GM10266 (cell line): ENCODE data around the gene ZNF683.
"Not testable (repeated sequence)": the region's sequence is repeated elsewhere in the genome, so short reads cannot be mapped to it uniquely, and the experiment has no call there.

Source experiments
- DNase-seq: peaks from one replicate; pipeline ENCODE4 v3.0.0; 2012; ENCODE audit errors: extremely low spot score
- TF ChIP-seq, protein P1 (sequence below): IDR thresholded peaks from 2 replicates; pipeline ENCODE4 v1.5.1; 2012; ENCODE audit warnings: mild to moderate bottlenecking, low read depth; ENCODE audit not compliant: control insufficient read depth, insufficient read depth; ENCODE audit errors: missing control alignments

The ZNF683 gene

DNA sequence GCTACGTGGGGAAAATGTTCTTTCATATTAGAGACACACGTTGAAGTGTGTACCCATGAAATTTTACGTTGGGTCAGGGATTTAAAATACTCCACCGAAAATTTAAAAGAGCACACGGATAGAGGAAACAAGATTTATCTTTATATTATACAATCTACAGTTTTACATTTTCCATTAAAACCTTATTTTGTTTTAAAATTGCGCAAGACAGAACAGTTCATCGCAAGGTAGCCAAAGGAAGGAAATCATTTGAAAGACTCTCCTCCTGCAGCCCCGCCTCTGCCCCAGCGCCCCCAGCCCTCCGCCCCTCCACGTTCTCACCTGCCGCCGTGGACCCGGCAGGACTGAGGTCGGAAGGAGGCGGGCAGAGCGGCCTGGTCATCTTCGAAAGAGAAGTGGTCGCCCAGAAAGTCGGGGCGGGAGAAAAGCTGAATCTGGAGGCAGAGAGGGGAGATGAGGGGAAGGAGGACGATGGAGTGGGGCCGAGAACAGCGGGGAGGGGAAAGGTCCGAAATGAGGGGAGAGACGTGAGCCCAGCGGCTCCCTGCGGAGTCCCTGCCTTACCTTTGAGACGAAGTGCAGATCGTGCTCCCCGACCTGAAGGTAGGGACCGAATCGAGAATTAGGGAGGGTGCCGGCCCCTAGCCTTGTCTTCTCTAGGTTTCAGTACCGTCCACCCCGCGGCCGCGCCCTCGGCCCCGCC is 36.6 kb downstream of the ZNF683 start:
- TF ChIP-seq, protein P1, sequence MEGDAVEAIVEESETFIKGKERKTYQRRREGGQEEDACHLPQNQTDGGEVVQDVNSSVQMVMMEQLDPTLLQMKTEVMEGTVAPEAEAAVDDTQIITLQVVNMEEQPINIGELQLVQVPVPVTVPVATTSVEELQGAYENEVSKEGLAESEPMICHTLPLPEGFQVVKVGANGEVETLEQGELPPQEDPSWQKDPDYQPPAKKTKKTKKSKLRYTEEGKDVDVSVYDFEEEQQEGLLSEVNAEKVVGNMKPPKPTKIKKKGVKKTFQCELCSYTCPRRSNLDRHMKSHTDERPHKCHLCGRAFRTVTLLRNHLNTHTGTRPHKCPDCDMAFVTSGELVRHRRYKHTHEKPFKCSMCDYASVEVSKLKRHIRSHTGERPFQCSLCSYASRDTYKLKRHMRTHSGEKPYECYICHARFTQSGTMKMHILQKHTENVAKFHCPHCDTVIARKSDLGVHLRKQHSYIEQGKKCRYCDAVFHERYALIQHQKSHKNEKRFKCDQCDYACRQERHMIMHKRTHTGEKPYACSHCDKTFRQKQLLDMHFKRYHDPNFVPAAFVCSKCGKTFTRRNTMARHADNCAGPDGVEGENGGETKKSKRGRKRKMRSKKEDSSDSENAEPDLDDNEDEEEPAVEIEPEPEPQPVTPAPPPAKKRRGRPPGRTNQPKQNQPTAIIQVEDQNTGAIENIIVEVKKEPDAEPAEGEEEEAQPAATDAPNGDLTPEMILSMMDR: no peak
- DNase-seq: no peak

DNA sequence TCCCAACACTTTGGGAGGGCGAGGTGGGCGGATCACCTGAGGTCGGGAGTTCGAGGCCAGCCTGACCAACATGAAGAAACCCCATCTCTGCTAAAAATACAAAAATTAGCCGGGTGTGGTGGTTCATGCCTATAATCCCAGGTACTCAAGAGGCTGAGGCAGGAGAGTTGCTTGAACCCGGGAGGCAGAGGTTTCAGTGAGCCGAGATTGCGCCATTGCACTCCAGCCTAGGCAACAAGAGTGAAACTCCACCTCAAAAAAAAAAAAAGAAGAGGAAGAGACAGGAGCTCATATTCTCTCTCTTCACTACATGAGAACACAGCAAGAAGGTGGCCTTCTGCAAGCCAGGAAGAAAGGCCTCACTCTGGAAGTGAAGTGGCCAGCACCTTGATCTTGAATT is 39.2 kb downstream of the ZNF683 start:
- DNase-seq: not testable (repeated sequence)

DNA sequence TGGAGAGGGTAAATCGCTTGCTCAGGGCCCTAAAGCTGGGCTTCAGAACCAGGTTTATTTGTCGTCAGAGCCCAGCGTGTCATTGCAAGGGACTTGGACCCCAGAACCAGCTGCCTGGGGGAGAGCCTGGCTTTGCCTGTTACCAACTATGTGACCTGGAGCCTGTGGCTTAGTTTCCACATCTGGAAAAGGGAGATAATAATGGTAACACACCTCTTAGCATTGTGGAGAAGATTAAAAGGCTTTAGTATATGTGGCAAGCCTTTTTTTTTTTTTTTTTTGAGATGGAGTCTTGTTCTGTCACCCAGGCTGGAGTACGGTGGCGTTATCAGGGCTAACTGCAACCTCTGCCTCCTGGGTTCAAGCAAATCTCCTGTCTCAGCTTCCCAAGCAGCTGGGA is 42.3 kb downstream of the ZNF683 start:
- TF ChIP-seq, protein P1: no peak
- DNase-seq: no peak

DNA sequence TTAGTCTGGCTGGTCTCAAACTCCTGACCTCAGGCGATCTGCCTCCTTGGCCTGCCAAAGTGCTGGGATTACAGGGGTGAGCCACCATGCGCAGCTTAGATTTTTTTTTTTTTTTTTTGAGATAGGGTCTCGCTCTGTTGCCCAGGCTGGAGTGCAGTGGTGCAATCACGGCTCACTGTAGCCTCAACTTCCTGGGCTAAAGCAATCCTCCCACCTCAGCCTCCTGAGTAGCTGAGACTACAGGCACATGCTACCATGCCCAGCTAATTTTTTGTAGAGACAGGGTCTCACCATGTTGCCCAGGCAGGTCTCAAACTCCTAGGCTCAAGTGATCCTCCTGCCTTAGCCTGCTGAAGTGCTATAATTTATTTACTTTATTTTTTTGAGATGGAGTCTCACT is 43.2 kb downstream of the ZNF683 start:
- not testable (repeated sequence) for DNase-seq

DNA sequence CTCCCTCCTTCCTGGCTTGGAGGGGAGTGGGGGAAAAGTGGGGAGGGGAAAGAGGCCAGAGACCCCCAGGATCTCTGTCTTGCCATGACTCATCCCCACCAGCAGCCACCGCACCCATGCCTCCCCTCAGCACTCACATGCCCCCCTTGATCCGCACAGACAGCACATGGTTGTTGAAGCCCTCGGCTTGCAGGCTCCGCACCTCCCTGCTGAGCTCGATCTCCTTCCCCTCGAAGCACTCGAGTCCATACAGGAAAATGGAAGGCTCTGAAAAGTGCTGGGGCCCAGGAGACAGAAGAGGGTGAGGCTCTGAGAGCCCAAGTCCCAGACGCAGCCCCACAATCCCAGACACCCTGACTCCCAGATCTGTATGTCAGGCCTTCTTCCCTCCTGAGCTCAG is 44.0 kb downstream of the ZNF683 start:
- no peak for DNase-seq
- TF ChIP-seq, protein P1: no peak

DNA sequence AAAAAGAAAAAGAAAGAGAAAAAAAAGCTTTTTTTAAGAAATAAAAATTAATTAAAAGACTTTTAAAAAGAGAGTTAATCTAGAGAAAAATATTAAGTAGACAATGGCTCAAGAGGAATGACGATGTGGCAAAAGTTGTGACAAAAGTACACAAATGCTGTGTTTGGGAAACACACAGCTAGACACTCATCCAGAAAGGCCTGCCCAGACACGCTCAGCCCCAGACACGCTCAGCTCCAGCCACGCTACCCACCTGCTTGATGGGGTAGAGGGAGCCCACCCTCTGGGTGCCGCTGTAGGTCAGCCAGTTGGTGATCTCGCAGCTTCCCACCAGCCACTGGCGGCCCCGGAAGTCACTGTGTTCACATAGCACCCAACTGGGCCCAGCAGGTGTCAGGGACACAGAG is 44.6 kb downstream of the ZNF683 start:
- TF ChIP-seq, protein P1: no peak
- no peak for DNase-seq

DNA sequence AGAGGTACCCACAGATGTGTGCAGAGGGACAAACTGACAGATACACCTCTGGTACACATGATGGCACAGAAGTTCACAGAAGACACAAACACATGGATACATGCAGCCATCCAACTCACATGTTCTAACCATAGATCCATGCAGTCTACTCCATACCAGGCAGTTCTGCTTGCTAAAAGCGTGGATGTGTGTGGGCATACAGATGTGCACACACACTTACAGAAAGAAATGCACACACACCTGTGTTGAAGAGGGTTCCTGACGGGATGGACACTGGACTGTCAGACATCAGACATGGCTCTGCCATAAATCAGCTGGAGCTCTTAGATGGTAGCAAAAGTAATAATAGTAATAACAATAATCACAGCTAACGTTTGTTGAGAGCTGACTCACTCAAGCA is 48.0 kb downstream of the ZNF683 start:
- no peak for DNase-seq
- TF ChIP-seq, protein P1: no peak

DNA sequence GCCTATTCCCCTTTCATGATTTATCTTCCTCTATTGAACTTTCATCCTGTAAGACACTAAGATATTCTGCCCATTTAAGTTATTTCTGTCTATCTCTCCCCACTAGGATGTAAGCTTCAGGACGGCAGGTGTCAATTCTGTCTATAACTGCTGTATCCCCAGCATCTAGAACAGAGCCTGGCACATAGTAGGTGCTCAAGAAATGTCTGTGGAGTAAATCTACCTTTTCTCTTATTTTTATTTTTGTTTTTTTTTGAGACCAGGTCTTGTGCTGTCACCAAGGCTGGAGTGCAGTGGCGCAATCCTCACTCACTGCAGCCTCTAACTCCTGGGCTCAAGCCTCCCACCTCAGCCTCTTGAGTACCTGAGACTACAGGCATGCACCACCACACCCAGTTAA is 49.2 kb downstream of the ZNF683 start:
- DNase-seq: no peak
- TF ChIP-seq, protein P1: no peak

DNA sequence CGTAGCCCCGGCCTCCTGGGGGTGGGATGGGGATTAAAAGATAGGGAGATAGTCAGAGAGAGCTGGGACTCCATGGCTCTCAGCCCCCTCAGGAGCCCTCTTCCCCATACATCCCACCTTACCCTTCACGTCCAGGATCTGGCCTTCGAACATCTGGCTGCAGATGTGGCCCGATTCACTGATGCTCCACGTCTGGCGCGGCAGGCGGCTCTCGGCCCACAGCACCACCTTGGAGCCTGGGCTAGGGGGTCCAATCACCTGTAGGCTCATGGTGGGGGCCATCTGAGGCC is 50.6 kb downstream of the ZNF683 start:
- TF ChIP-seq, protein P1: peak; percentile 8
- DNase-seq: no peak
